Effector memory CD4-positive, alpha-beta T cell (primary cell): ENCODE data around the gene NSMCE1.
A peak's percentile ranks its signal among the peaks of the same experiment; 100 is the strongest.

Experiments used
- DNase-seq, 3 donors: peaks; one replicate each; pipeline ENCODE4 v3.0.0-alpha.2; 2020
- H3K27ac ChIP-seq: 2 replicates; pipeline ENCODE4 v1.7.0; 2013; ENCODE audit warnings: mild to moderate bottlenecking, low read length, moderate library complexity; ENCODE audit not compliant: insufficient read depth, poor library complexity, severe bottlenecking
- H3K27me3 ChIP-seq: replicated peaks from 2 replicates; pipeline ENCODE4 v1.7.0; 2013; ENCODE audit warnings: mild to moderate bottlenecking, low read length; ENCODE audit not compliant: insufficient read depth, control insufficient read depth, poor library complexity, severe bottlenecking
- H3K36me3 ChIP-seq: 2 replicates; pipeline ENCODE4 v1.7.0; 2013; ENCODE audit warnings: mild to moderate bottlenecking, low read length, moderate library complexity; ENCODE audit not compliant: control insufficient read depth, insufficient read depth
- H3K4me1 ChIP-seq: 2 replicates; pipeline ENCODE4 v1.7.0; 2013; ENCODE audit warnings: low read length, mild to moderate bottlenecking; ENCODE audit not compliant: control insufficient read depth, insufficient read depth, poor library complexity, severe bottlenecking
- H3K4me3 ChIP-seq: 2 replicates; pipeline ENCODE4 v1.7.0; 2013; ENCODE audit warnings: low read length, low read depth, mild to moderate bottlenecking; ENCODE audit not compliant: insufficient read depth, poor library complexity, severe bottlenecking
- H3K9me3 ChIP-seq: 2 replicates; pipeline ENCODE4 v1.7.0; 2013; ENCODE audit warnings: mild to moderate bottlenecking, low read length, moderate library complexity; ENCODE audit not compliant: control insufficient read depth

NSMCE1 gene

DNA sequence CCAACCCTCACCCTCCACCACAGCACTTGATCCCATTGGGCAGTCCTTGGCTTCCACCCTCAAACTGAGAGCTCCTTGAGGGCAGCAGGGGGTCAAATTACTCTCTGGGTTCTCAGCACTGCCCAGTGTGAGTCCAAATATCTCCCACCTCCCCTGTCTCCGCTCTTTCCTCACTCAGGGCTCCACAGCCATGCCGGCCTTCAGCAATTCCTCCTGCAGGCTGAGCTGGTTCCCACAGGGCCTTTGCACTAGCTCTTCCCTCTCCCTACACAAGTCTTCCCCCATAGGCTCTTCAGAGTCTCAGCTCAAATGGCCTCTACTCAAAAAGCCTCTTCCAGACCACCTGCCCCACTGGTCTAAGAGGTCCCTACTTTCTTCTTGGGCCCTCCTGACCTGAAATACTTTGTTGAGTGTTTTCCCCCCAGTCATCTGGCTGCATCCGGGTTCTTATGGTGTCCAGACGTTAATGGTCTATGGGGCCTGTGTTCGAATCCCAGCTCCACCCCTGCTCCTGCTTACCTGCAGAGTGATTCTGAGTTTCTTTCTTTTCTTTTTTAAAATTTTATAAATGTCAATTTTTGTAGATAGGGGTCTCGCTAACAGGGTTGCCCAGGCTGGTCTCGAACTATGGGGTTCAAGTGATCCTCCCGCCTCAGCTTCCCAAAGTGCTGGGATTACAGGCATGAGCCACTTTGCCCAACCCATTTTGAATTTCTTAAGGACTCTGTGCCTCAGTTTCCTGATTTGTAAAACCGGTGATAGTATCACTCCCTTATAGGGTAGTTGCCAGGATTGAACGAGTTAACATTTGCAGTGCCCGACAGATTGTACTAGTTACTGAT, 44.2 kb upstream of the NSMCE1 start:
- Histone ChIP-seq H3K27me3 (no peaks in the 10 kb centered on the region), H3K36me3 (no peaks in the 10 kb centered on the region), H3K9me3 (no peaks in the 10 kb centered on the region), H3K27ac (peak overlapping the region; percentile 98), H3K4me3 (peak overlapping the region; percentile 97), H3K4me1 (peaks cover 32% of the 10 kb centered on the region)
- no peak for DNase-seq

DNA sequence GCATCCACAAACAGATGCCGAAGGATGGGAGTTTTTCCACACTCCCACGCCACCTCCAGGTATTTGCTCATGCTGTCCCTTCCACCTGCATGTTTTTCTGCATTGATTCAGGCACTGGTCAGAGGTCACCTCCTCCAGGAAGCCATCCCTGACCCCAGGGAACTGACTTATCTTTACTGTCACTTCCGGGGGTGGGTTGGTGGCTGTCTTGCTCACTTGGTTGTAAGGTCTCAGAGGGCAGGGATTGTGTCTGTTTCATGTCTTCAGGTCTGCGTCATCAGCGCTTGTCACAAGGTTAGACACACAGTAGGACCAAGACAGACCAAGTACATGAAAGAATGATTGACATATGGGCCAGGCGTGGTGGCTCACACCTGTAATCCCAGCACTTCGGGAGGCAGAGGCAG, 43.3 kb upstream of the NSMCE1 start:
- H3K4me1 ChIP-seq: peaks cover 23% of the 10 kb centered on the region
- no peak overlapping the region for H3K4me3 ChIP-seq
- no peak for DNase-seq
- H3K27ac ChIP-seq: no peak overlapping the region
- H3K27me3 ChIP-seq: no peaks in the 10 kb centered on the region
- no peaks in the 10 kb centered on the region for H3K9me3 ChIP-seq
- H3K36me3 ChIP-seq: no peaks in the 10 kb centered on the region

DNA sequence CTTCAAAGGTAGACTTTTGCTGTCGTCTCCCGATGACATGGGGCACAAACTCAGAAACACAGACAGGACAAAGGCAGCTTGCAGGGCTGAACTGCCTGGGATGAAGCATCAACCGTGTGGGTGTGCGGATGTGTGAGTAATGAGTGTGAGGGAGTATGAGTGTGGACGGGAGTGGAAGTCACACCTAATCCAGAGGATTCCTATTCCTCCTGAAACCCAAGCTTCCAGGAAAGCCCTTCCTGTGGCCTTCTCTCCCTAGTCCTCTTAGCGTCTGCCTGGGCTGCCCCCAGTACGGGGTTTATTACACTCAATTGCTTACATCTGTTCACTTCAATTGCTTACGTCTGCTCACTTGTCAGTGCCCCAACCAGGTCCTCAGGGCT, 42.9 kb upstream of the NSMCE1 start:
- H3K36me3 ChIP-seq: no peaks in the 10 kb centered on the region
- H3K27ac ChIP-seq: no peak overlapping the region
- DNase-seq: no peak
- peaks cover 18% of the 10 kb centered on the region for H3K4me1 ChIP-seq
- H3K27me3 ChIP-seq: no peaks in the 10 kb centered on the region
- H3K4me3 ChIP-seq: no peak overlapping the region
- no peaks in the 10 kb centered on the region for H3K9me3 ChIP-seq

DNA sequence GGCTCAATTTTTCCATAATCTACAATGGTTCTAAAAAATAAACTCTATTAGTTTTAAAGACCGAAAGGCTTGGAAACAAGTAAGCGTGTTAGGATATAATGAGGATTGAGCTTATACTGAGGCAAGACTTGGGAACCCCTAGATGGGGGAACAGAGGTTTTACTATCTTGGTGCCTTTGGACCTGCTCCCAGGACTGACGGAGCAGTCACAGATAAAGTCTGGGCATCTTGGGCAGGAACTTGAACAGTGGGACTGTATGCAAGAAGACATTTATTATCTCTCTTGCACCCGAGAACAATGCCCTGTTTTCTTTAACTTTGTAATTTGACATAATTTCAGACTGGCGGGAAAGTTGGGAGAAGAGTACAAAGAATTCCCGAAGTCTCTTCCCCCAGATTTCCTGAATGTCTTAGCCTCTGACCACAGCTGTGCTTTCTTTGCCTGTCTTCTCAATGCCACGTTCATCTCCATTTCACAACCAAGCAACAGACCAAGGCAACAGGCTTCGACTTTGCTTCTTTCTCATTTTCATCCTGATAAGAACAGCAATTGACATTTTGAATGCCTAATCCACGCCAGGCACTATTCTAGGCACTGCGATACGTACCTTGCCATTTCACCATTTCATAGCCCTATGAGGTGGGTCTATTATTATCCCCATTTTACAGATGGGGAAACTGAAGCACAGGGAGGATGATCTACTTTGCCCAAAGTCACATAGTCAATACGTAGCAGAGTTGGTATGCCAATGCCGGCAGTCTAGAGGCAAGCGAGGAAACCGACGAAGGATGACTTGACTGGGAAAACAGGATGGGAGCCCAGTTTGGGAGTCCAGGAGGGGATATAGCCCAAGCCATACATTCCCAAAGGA, 42.2 kb upstream of the NSMCE1 start:
- Histone ChIP-seq H3K4me1 (peaks cover 13% of the 10 kb centered on the region), H3K4me3 (no peak overlapping the region), H3K9me3 (no peaks in the 10 kb centered on the region), H3K27ac (no peak overlapping the region), H3K27me3 (no peaks in the 10 kb centered on the region), H3K36me3 (no peaks in the 10 kb centered on the region)
- DNase-seq: no peak

DNA sequence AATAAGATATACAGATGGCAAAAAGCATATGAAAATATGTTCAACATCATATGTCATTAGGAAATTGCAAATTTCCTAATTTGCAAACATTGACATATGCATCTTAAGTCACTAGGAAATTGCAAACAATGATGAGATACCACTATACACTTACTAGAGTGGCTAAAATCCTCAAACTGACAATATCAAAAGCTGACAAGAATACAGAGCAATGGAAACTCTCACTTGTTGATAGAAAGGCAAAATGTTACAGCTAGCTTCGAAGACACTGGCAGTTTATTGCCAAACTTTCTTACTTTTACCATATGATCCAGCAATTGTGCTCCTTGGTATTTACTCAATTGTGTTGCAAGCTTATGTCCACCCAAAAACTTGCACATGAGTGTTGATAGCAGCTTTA, 40.2 kb upstream of the NSMCE1 start:
- no peaks in the 10 kb centered on the region for H3K9me3 ChIP-seq
- no peak overlapping the region for H3K27ac ChIP-seq
- H3K36me3 ChIP-seq: no peaks in the 10 kb centered on the region
- no peak for DNase-seq
- peaks cover 5% of the 10 kb centered on the region for H3K4me1 ChIP-seq
- H3K4me3 ChIP-seq: no peak overlapping the region
- no peaks in the 10 kb centered on the region for H3K27me3 ChIP-seq

DNA sequence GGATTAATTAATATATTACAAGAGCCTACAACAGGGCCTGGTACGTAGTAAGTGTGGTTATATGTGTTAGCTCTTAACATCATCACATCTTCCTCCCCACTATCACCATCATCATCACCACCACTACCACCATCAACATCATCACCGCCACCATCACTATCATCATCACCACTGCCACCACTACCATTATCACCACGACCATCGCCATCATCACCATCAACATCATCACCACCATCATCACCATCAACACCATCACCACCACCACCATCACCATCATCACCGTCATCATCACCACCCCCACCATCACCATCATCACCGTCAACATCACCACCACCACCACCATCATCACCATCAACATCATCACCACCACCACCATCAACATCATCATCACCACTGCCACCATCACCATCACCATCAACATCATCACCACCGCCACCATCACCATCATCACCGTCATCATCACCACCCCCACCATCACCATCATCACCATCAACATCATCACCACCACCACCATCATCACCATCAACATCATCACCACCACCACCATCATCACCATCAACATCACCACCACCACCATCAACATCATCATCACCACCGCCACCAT, 37.4 kb upstream of the NSMCE1 start:
- Histone ChIP-seq H3K27me3 (no peaks in the 10 kb centered on the region), H3K4me3 (no peak overlapping the region)

DNA sequence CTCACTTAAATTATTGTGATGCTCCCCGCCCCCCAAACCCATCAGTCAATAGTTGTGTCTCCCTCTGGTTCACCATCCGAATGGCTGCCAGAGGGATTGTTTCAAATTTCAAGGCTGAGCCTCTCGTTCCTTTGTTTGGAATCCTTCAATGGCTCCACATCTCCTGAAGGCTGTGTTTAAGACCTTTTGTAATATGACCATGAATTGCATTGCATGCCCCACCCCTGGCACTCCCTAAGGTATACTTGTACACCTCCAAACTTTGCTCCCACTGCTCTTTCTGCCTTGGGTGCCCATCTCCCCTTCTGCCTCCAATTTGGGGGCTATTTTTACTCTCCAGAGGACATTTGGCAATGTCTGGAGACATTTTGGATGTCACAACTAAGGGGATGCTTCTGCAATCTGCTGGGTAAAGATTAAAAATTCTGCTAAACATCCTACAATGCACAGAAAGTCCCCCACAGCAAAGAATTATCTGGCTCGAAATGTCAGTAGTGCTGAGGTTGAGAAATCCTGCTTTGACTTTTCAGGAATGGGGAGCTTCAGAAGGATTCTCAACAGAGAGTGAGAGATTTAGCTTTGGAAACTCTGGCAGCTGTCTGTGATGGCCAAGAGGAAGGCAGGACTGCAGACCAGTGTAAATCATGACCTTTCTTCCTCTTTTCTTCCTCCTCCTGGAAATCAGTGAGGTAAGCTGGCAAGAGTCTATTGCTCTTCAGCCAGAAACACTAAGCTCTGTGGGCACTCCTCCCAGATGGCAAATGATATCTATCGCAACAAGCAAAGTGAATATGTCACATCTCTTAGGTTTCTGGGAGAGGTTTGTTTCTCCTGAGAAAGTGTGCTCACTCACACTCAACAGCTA, 36.5 kb upstream of the NSMCE1 start:
- Histone ChIP-seq H3K4me3 (no peak overlapping the region), H3K36me3 (no peaks in the 10 kb centered on the region), H3K27me3 (no peaks in the 10 kb centered on the region), H3K9me3 (no peaks in the 10 kb centered on the region), H3K4me1 (no peaks in the 10 kb centered on the region), H3K27ac (no peak overlapping the region)
- DNase-seq: no peak

More for the DNA sequence above, 37.4 kb upstream of the NSMCE1 start:
- Histone ChIP-seq H3K4me1 (no peaks in the 10 kb centered on the region), H3K36me3 (no peaks in the 10 kb centered on the region), H3K27ac (no peak overlapping the region), H3K9me3 (no peaks in the 10 kb centered on the region)
- DNase-seq: no peak

DNA sequence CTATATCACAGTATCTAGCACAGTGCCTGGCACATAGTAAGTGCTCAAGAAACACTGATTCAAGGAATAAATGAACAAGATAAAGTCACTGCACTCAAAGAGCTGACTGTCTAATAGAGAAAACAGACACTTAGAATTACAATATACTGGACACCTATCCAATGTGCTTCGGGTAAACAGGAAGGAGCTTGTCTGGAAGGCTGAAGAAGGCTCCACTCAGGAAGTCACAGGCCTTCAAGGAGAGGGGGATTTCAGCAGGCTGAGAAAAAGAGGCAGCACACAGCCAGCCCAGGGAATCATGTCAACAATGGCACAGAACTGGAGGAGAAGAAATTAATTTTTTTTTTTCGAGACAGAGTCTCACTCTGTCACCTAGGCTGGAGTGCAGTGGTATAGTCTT, 35.5 kb upstream of the NSMCE1 start:
- H3K4me1 ChIP-seq: no peaks in the 10 kb centered on the region
- H3K27ac ChIP-seq: no peak overlapping the region
- no peaks in the 10 kb centered on the region for H3K9me3 ChIP-seq
- H3K36me3 ChIP-seq: no peaks in the 10 kb centered on the region
- H3K4me3 ChIP-seq: no peak overlapping the region
- no peaks in the 10 kb centered on the region for H3K27me3 ChIP-seq
- DNase-seq: no peak

DNA sequence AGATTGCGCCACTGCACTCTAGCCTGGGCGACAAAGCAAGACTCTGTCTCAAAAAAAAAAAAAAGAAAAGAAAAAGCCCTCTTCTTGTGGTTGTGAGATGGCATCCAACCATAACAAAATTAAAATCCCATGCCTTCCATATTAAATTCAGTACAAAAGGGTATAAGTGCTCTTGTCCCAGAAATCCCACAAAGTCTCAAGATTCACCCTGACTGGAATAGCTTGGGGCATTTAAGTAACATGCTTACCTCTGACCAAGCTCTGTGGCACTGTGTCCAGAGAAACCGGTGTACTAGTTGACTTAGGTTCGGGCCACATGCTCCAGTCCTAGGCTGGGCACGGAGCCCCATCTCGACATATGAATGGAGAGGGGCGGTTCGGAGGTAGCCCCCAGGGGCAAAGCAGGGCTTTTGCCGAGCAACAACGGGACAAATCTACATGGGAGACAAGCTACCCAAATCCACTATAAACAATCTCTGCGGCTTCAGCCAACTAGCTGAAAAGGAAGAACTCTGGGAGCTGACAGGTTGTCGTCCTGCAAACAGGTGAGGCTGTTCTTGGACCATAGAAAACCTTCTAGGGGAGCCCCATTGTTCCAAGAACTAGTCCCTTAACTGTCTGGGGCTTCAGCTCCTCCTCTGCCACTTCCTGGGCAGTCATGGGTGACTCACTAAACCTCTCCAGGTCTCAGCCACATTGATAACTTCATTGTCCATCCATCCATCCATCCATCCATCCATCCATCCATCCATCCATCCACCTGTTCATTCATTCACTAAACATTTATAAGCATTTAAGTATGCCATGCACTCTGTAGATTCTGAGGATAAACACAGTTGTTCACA, 34.9 kb upstream of the NSMCE1 start:
- H3K27ac ChIP-seq: no peak overlapping the region
- H3K4me1 ChIP-seq: no peaks in the 10 kb centered on the region
- no peaks in the 10 kb centered on the region for H3K9me3 ChIP-seq
- no peak for DNase-seq
- H3K4me3 ChIP-seq: no peak overlapping the region
- no peaks in the 10 kb centered on the region for H3K36me3 ChIP-seq
- H3K27me3 ChIP-seq: no peaks in the 10 kb centered on the region
